CD4-positive, alpha-beta memory T cell (primary cell): Measurements from ENCODE around the gene IL17RB. TPM values are rescaled to one million over a fixed set of nuclear protein-coding genes. Genes with fewer than 3 reads are reported as not detected.

Experiments used
- CTCF ChIA-PET: fragments of 350-600 bp; sonication (Branson Sonifier 250); formaldehyde crosslinking; loops from one replicate; lab custom pipeline; 2021; ENCODE audit warnings: inconsistent platforms; ENCODE audit not compliant: partially characterized antibody; lab: Charles Lee
- POLR2A ChIA-PET: fragments of 350-600 bp; sonication (Branson Sonifier 250); formaldehyde crosslinking; loops from one replicate; lab custom pipeline; 2021; ENCODE audit not compliant: partially characterized antibody; lab: Charles Lee
- DNase-seq, 5 donors: peaks; one replicate each; pipeline versions ENCODE4 v3.0.0 to v3.0.0-alpha.2; 2020 to 2022; ENCODE audit warnings: mixed read lengths in 1 of 5
- H3K27ac ChIP-seq: one replicate; pipeline ENCODE4 v1.7.0; 2013; ENCODE audit warnings: low read depth, low read length
- H3K27me3 ChIP-seq: 2 replicates; pipeline ENCODE4 v1.7.0; 2013; ENCODE audit warnings: mild to moderate bottlenecking, low read length, moderate library complexity; ENCODE audit not compliant: insufficient read depth
- H3K36me3 ChIP-seq: 2 replicates; pipeline ENCODE4 v1.7.0; 2013; ENCODE audit warnings: mild to moderate bottlenecking, low read length, moderate library complexity; ENCODE audit not compliant: insufficient read depth
- H3K4me1 ChIP-seq: 2 replicates; pipeline ENCODE4 v1.7.0; 2013; ENCODE audit warnings: mild to moderate bottlenecking, low read length, moderate library complexity; ENCODE audit not compliant: insufficient read depth
- H3K4me3 ChIP-seq, 2 donors: one replicate each; pipeline ENCODE4 v1.7.0; 2013; ENCODE audit warnings: low read length in 2 of 2, mild to moderate bottlenecking in 1 of 2
- H3K9me3 ChIP-seq, 2 donors: one replicate each; pipeline ENCODE4 v1.7.0; 2013; ENCODE audit warnings: low read length in 2 of 2, control low read depth in 1 of 2; ENCODE audit not compliant: control insufficient read depth in 1 of 2
- H3K27ac Mint-ChIP-seq, 7 donors: one replicate each; pipeline ENCODE4 v1.8.0; 2020 to 2021; ENCODE audit warnings: mixed read lengths in 7 of 7, mild to moderate bottlenecking in 6 of 7, inconsistent platforms in 3 of 7, moderate library complexity in 3 of 7
- H3K27me3 Mint-ChIP-seq, 2 donors: one replicate each; pipeline ENCODE4 v1.8.0; 2020 to 2021; ENCODE audit warnings: mixed read lengths in 2 of 2
- H3K36me3 Mint-ChIP-seq, 2 donors: one replicate each; pipeline ENCODE4 v1.8.0; 2020 to 2021; ENCODE audit warnings: mixed read lengths in 2 of 2, inconsistent platforms in 1 of 2, mild to moderate bottlenecking in 1 of 2
- H3K4me1 Mint-ChIP-seq, 4 donors: one replicate each; pipeline ENCODE4 v1.8.0; 2020 to 2021; ENCODE audit warnings: mixed read lengths in 4 of 4, mild to moderate bottlenecking in 1 of 4
- H3K4me3 Mint-ChIP-seq, 8 donors: one replicate each; pipeline ENCODE4 v1.8.0; 2020 to 2021; ENCODE audit warnings: mixed read lengths in 8 of 8, mild to moderate bottlenecking in 7 of 8, moderate library complexity in 6 of 8, inconsistent platforms in 3 of 8
- H3K9me3 Mint-ChIP-seq, 8 donors: one replicate each; pipeline ENCODE4 v1.8.0; 2020 to 2021; ENCODE audit warnings: mixed read lengths in 8 of 8, mild to moderate bottlenecking in 5 of 8, inconsistent platforms in 3 of 8, moderate library complexity in 1 of 8
- intact Hi-C: fragments of 100-400 bp; cut with micrococcal nuclease; formaldehyde crosslinking; loops from one replicate; pipeline ENCODE4 v1.15.1; 2023
- polyA plus RNA-seq, 2 donors: library from polyadenylated mRNA; unstranded; fragments of 300-500 nt; fragmentation: Illumina TruSeq; gene quantifications; one replicate each; pipeline ENCODE4 v1.2.3, GENCODE V29; 2021
- total RNA-seq, 2 experiments: library from RNA; stranded (reverse); gene quantifications; one replicate each; pipeline ENCODE4 v1.2.3, GENCODE V29; 2021

IL17RB gene
- total and polyA plus RNA-seq, 4 experiments from 2014 or later: 0.09 to 1.0 (median 0.76) TPM

DNA sequence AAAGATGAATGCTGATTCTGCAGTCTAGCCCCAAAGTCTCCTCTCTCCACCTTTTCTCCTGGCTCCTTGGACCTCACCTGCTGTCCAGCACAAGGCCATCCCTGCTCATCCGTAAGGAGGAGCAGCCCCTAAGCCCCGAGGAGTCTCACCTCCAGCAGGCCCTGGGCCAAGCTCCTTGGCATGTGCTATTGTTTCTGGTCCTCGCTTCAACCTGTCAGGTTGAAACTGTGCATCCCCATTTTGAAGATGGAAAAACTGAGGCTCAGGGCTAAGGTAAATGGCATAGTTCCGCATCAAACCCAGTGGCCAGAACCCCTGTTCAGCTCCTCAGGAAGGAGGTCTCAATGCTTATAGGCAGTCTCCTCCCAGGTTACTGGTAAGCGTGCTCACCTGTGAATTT, 26.3 kb upstream of the IL17RB start:
- intact Hi-C loops: no loop called here
- ChIA-PET POLR2A (no interaction called here), CTCF (no interaction called here)
- no peak overlapping the region for H3K27ac Mint-ChIP-seq
- H3K4me3 Mint-ChIP-seq: no peak overlapping the region
- Histone ChIP-seq H3K36me3 (no peaks in the 10 kb centered on the region), H3K9me3 (no peaks in the 10 kb centered on the region), H3K27me3 (no peaks in the 10 kb centered on the region), H3K4me1 (no peaks in the 10 kb centered on the region), H3K27ac (no peak overlapping the region), H3K4me3 (no peak overlapping the region)
- H3K4me1 Mint-ChIP-seq: no peaks in the 10 kb centered on the region
- no peaks in the 10 kb centered on the region for H3K36me3 Mint-ChIP-seq
- no peak for DNase-seq
- peaks cover 0 to 4% of the 10 kb centered on the region in 2 donors for H3K27me3 Mint-ChIP-seq
- no peaks in the 10 kb centered on the region for H3K9me3 Mint-ChIP-seq

DNA sequence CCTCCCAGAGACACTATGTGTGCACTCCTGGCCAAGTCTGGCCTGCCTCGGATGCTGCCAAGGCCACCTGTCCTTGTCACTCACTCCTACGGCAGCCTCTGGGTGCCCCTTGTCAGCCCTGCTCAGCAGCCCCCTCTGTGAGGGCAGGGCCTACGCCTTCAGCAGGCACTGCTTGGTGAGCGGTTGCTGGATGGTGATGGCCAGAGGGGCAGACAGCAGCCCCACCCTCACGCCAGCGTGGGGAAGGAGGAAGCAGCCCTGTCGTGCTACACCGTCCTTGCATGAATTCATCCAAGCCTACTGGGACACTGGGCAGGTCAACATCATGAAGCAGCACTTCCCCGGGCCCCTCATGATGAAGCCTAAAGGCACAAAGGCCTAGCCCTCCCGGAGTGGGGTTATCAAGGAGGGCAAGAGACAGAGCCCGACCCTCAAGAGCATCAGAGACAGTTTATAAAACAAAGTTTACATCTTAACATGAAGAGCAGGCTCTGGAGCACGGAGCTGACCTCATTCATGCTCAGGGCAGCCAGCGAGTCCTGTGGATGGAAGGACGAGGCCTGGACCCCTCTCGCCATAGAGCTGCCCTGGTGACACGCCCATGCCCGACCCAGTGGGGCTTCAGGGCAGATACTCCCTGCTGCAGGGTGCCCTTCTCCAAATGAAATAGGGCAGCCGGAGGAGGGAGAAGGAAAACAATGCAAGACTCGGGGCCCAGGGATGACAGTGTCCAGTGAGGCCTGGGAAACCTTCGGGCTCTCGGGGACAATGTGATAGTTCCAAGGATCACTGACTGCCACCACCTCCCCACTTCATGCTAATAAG, 25.4 kb upstream of the IL17RB start:
- Histone ChIP-seq H3K4me1 (no peaks in the 10 kb centered on the region), H3K36me3 (no peaks in the 10 kb centered on the region), H3K27me3 (no peaks in the 10 kb centered on the region), H3K27ac (no peak overlapping the region), H3K9me3 (no peaks in the 10 kb centered on the region), H3K4me3 (no peak overlapping the region)
- Mint-ChIP-seq H3K27ac (no peak overlapping the region), H3K27me3 (peaks cover 0 to 4% of the 10 kb centered on the region in 2 donors), H3K4me1 (no peaks in the 10 kb centered on the region), H3K36me3 (no peaks in the 10 kb centered on the region), H3K9me3 (peaks cover 0 to 1% (median 0%) of the 10 kb centered on the region in 8 donors), H3K4me3 (no peak overlapping the region)
- ChIA-PET CTCF (no interaction called here), POLR2A (no interaction called here)
- no peak for DNase-seq
- intact Hi-C loops: no loop called here

DNA sequence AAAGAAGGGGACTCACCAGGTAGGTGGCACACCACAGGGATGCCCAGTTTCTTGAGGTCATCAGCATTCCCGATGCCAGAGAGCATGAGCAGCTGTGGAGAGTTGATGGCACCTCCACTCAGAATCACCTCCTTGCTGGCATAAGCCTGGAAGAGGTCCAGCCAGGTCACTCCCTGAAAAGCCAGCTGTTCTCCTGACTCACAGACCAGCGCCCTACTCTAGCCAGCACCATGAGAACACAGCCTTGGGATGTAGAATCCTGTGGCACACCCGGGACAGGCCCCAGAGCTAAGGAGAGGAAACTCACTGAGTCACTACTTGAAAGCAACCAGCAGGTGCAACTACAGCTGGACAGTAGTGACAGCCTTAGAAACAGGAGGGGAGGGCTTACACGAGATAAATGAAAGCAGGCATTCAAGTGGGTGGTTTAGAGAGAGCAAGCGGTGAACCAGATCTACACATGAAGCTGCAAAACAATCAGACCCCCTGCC, 24.7 kb upstream of the IL17RB start:
- Histone ChIP-seq H3K27me3 (no peaks in the 10 kb centered on the region), H3K36me3 (no peaks in the 10 kb centered on the region), H3K9me3 (no peaks in the 10 kb centered on the region), H3K4me1 (no peaks in the 10 kb centered on the region), H3K4me3 (no peak overlapping the region), H3K27ac (no peak overlapping the region)
- ChIA-PET CTCF (no interaction called here), POLR2A (no interaction called here)
- intact Hi-C loops: no loop called here
- no peak for DNase-seq
- H3K4me1 Mint-ChIP-seq: no peaks in the 10 kb centered on the region
- no peak overlapping the region for H3K27ac Mint-ChIP-seq
- H3K9me3 Mint-ChIP-seq: peaks cover 0 to 1% (median 0%) of the 10 kb centered on the region in 8 donors
- peaks cover 0 to 4% of the 10 kb centered on the region in 2 donors for H3K27me3 Mint-ChIP-seq
- no peak overlapping the region for H3K4me3 Mint-ChIP-seq
- no peaks in the 10 kb centered on the region for H3K36me3 Mint-ChIP-seq

DNA sequence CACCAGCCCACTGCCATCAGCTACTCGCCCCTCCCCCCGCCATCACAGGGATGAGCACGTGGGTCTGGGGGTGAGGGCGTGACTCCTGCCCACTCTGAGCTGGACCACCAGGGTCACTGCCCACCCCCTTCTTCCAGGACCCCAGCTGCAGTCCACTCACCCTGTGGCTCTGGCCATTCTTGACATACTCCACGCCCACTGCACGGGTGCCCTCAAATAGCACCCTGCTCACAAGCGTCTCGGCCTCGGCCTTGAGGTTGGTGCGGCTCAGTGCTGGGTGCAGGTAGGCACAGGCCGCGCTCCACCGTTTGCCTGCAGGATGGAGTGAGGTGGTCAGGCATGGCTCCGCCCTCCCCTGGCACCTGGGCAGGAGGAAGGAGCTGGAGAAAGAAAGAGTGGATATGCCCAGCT, 24.0 kb upstream of the IL17RB start:
- intact Hi-C loops: no loop called here
- H3K36me3 Mint-ChIP-seq: no peaks in the 10 kb centered on the region
- Histone ChIP-seq H3K4me1 (no peaks in the 10 kb centered on the region), H3K4me3 (no peak overlapping the region), H3K27ac (no peak overlapping the region), H3K9me3 (no peaks in the 10 kb centered on the region), H3K27me3 (no peaks in the 10 kb centered on the region), H3K36me3 (no peaks in the 10 kb centered on the region)
- H3K27ac Mint-ChIP-seq: no peak overlapping the region
- H3K9me3 Mint-ChIP-seq: peaks cover 0 to 1% (median 0%) of the 10 kb centered on the region in 8 donors
- peaks cover 0 to 4% of the 10 kb centered on the region in 2 donors for H3K27me3 Mint-ChIP-seq
- no peak for DNase-seq
- no peak overlapping the region for H3K4me3 Mint-ChIP-seq
- ChIA-PET POLR2A (no interaction called here), CTCF (no interaction called here)
- H3K4me1 Mint-ChIP-seq: no peaks in the 10 kb centered on the region

DNA sequence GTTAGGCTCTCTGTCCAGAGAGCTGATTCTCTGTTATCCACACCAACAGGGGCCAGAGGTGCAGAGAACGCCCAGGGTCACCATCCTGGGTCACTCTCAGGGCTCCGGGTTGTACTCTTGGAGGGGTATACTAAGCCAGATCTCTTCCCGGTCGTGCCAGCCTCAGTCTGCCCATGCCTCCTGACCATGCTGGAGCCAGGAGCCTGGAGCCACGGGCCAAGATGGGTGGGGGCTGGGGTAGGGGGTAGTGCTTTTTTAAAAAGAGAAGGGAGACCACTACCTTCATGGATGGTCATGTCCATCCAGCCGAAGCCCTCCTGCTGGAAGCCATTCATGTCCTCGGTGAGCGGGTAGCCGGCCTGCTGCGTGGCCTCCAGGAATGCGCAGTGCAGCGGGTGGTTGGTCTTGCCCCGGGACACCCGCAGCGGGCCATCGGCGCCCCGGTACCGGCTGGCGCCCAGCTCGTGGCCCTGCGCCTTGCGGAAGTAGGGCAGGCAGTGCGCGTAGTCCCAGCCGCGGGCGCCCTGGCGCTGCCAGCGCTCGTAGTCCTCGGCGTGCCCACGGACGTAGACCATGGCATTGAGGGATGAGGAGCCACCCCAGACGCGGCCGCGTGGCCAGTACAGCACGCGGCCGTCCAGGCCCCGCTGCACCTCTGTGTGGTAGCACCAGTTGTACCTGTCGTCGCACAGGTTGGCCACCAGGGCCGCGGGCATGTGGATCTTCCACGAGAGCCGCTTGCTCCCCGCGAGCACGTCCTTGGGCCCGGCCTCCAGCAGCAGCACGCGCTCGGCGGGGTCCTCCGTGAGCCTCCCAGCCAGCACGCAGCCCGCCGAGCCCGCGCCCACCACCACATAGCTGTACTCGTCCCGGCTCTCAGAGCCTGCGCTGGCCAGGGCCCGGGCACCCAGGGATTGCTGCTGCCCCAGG, 23.1 kb upstream of the IL17RB start:
- Mint-ChIP-seq H3K27ac (no peak overlapping the region), H3K9me3 (peaks cover 0 to 1% (median 0%) of the 10 kb centered on the region in 8 donors), H3K4me1 (no peaks in the 10 kb centered on the region), H3K27me3 (peaks cover 0 to 1% of the 10 kb centered on the region in 2 donors), H3K36me3 (no peaks in the 10 kb centered on the region), H3K4me3 (no peak overlapping the region)
- ChIA-PET CTCF (no interaction called here), POLR2A (no interaction called here)
- Histone ChIP-seq H3K4me3 (no peak overlapping the region), H3K4me1 (no peaks in the 10 kb centered on the region), H3K27ac (no peak overlapping the region), H3K27me3 (no peaks in the 10 kb centered on the region), H3K36me3 (no peaks in the 10 kb centered on the region), H3K9me3 (no peaks in the 10 kb centered on the region)
- intact Hi-C loops: no loop called here
- no peak for DNase-seq

DNA sequence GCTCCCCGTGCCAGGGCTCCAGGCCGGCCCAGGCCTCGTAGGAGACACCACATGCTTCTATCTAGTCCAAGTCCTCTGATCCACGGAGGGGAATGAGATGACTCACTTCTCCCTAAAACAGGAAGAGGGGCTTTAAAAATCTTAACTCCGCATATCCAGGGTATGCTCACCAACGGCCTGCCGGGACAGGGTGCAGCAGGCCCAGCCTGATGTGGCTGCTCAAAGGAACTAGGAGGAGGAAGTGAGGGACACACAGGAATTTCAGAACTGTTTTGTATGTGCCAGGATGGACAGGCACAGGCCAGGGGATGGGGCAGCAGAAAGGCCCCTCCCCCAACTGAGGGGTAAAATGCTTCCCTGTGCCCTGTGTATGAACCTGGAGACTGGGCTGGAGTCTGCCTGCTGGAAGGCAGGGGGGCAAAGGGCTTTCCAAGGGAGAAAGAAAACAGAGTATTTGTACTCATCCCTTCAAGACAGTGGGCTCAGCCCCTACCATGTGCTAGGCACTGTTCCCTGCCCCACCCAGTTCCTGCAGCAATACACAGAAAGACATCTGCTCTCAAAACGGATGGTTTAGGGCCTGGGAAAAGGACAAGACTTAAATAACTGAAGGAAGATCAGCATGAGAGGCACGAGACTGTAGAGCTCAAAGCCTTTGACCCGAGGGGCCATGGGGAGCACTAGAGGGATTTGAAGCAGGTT, 22.3 kb upstream of the IL17RB start:
- Mint-ChIP-seq H3K27ac (no peak overlapping the region), H3K36me3 (no peaks in the 10 kb centered on the region), H3K4me1 (no peaks in the 10 kb centered on the region), H3K9me3 (peaks cover 0 to 1% (median 0%) of the 10 kb centered on the region in 8 donors), H3K4me3 (no peak overlapping the region), H3K27me3 (no peaks in the 10 kb centered on the region)
- no peaks in the 10 kb centered on the region for H3K4me1 ChIP-seq
- no peaks in the 10 kb centered on the region for H3K36me3 ChIP-seq
- POLR2A ChIA-PET: no interaction called here
- intact Hi-C loops: no loop called here
- no peak for DNase-seq
- H3K27ac ChIP-seq: no peak overlapping the region
- no peak overlapping the region for H3K4me3 ChIP-seq
- H3K27me3 ChIP-seq: no peaks in the 10 kb centered on the region
- CTCF ChIA-PET: no interaction called here
- H3K9me3 ChIP-seq: no peaks in the 10 kb centered on the region

DNA sequence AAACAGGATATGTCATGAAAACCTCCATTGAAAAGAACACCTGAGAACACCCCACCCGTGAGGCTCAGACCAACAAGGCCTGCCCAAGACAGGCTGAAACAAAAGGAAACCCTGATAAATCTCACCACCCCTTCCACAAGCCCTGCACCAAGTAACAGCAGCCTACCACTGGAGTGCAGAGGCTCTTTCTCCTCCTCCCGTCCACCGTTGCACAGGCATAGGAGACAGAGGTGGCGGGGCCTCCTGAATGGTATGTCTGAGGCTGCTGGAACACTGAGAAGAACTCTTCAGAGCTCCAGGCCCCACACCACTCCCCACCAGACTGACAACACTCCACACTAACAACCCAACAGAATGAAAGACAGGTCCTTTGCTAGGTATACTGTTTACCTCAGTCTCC, 21.6 kb upstream of the IL17RB start:
- intact Hi-C loops: no loop called here
- DNase-seq: no peak
- ChIA-PET CTCF (no interaction called here), POLR2A (no interaction called here)
- Mint-ChIP-seq H3K9me3 (peaks cover 0 to 1% (median 0%) of the 10 kb centered on the region in 8 donors), H3K4me3 (no peak overlapping the region), H3K36me3 (no peaks in the 10 kb centered on the region), H3K27ac (no peak overlapping the region), H3K4me1 (no peaks in the 10 kb centered on the region), H3K27me3 (no peaks in the 10 kb centered on the region)
- no peaks in the 10 kb centered on the region for H3K27me3 ChIP-seq
- no peak overlapping the region for H3K4me3 ChIP-seq
- no peaks in the 10 kb centered on the region for H3K9me3 ChIP-seq
- H3K36me3 ChIP-seq: no peaks in the 10 kb centered on the region
- H3K27ac ChIP-seq: no peak overlapping the region
- H3K4me1 ChIP-seq: no peaks in the 10 kb centered on the region
